Measurements from ENCODE around the gene SOCS1. TPM values are rescaled to one million over a fixed set of nuclear protein-coding genes. Genes with fewer than 3 reads are reported as not detected.

Gene SOCS1
- total and polyA plus RNA-seq, 2 of the 8 experiments (the other 6 are each of a cell fraction or from before 2014, with no cell fraction given) = 21.0 to 48.9 TPM

DNA sequence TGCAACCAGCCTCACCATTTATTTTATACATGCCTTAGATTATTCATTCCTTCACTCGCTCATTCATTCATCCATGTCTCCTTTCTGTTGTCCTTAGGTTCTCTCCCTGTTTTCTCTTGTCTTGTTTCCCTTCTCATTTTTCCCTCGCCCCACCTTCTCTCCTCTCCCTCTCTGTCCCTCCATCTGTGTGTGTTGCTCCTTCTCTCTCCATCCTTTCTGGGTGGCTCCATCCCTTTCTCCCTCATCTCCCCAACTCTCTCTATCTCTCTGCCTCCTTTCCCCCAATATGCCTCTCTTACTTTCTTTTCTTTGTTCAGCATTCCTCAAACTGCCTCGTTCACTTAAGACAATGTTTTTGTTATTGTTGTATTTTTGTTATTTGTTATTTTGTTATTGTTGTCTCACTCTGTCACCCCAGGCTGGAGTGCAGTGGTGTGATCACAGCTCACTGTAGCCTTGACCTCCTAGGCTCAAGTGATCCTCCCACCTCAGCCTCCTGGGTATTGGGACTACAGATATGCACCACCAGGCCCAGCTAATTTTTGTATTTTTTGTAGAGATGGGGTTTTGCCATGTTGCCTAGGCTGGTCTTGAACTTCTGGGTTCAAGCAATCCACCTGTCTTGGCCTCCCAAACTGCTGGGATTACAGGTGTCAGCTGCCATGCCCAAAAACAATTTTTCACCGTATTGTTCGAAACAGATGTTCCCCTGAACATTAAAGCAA, 14.4 kb downstream of the SOCS1 start (continued):
- TF ChIP-seq, protein P1, sequence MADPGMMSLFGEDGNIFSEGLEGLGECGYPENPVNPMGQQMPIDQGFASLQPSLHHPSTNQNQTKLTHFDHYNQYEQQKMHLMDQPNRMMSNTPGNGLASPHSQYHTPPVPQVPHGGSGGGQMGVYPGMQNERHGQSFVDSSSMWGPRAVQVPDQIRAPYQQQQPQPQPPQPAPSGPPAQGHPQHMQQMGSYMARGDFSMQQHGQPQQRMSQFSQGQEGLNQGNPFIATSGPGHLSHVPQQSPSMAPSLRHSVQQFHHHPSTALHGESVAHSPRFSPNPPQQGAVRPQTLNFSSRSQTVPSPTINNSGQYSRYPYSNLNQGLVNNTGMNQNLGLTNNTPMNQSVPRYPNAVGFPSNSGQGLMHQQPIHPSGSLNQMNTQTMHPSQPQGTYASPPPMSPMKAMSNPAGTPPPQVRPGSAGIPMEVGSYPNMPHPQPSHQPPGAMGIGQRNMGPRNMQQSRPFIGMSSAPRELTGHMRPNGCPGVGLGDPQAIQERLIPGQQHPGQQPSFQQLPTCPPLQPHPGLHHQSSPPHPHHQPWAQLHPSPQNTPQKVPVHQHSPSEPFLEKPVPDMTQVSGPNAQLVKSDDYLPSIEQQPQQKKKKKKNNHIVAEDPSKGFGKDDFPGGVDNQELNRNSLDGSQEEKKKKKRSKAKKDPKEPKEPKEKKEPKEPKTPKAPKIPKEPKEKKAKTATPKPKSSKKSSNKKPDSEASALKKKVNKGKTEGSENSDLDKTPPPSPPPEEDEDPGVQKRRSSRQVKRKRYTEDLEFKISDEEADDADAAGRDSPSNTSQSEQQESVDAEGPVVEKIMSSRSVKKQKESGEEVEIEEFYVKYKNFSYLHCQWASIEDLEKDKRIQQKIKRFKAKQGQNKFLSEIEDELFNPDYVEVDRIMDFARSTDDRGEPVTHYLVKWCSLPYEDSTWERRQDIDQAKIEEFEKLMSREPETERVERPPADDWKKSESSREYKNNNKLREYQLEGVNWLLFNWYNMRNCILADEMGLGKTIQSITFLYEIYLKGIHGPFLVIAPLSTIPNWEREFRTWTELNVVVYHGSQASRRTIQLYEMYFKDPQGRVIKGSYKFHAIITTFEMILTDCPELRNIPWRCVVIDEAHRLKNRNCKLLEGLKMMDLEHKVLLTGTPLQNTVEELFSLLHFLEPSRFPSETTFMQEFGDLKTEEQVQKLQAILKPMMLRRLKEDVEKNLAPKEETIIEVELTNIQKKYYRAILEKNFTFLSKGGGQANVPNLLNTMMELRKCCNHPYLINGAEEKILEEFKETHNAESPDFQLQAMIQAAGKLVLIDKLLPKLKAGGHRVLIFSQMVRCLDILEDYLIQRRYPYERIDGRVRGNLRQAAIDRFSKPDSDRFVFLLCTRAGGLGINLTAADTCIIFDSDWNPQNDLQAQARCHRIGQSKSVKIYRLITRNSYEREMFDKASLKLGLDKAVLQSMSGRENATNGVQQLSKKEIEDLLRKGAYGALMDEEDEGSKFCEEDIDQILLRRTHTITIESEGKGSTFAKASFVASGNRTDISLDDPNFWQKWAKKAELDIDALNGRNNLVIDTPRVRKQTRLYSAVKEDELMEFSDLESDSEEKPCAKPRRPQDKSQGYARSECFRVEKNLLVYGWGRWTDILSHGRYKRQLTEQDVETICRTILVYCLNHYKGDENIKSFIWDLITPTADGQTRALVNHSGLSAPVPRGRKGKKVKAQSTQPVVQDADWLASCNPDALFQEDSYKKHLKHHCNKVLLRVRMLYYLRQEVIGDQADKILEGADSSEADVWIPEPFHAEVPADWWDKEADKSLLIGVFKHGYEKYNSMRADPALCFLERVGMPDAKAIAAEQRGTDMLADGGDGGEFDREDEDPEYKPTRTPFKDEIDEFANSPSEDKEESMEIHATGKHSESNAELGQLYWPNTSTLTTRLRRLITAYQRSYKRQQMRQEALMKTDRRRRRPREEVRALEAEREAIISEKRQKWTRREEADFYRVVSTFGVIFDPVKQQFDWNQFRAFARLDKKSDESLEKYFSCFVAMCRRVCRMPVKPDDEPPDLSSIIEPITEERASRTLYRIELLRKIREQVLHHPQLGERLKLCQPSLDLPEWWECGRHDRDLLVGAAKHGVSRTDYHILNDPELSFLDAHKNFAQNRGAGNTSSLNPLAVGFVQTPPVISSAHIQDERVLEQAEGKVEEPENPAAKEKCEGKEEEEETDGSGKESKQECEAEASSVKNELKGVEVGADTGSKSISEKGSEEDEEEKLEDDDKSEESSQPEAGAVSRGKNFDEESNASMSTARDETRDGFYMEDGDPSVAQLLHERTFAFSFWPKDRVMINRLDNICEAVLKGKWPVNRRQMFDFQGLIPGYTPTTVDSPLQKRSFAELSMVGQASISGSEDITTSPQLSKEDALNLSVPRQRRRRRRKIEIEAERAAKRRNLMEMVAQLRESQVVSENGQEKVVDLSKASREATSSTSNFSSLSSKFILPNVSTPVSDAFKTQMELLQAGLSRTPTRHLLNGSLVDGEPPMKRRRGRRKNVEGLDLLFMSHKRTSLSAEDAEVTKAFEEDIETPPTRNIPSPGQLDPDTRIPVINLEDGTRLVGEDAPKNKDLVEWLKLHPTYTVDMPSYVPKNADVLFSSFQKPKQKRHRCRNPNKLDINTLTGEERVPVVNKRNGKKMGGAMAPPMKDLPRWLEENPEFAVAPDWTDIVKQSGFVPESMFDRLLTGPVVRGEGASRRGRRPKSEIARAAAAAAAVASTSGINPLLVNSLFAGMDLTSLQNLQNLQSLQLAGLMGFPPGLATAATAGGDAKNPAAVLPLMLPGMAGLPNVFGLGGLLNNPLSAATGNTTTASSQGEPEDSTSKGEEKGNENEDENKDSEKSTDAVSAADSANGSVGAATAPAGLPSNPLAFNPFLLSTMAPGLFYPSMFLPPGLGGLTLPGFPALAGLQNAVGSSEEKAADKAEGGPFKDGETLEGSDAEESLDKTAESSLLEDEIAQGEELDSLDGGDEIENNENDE (IDR thresholded peaks at IDR 0.05; ENCODE audit: insufficient replicate concordance, low read length) = no peak
- no peak for TF ChIP-seq RNF2 (IDR thresholded peaks at IDR 0.05; ENCODE audit: borderline replicate concordance, low read depth, low read length, missing control alignments, poor library complexity, severe bottlenecking)
- no peak for TF ChIP-seq CHD1 (IDR thresholded peaks at IDR 0.05; ENCODE audit: low read depth, low read length)
- TF ChIP-seq SIN3A (conservative IDR thresholded peaks at IDR 0.05 in 1 of 2, IDR thresholded peaks at IDR 0.05 in 1 of 2; ENCODE audit: low read depth in 1 of 2, low read length in 2 of 2) = no peak
- no peak for TF ChIP-seq POU5F1 (IDR thresholded peaks at IDR 0.05; ENCODE audit: low read depth, low read length)
- TF ChIP-seq SP2 (IDR thresholded peaks at IDR 0.05; ENCODE audit: low read length) = no peak
- no peak for TF ChIP-seq CTBP2 (IDR thresholded peaks at IDR 0.05; ENCODE audit: borderline replicate concordance, insufficient read depth, insufficient read length, low read length)
- no peak for TF ChIP-seq CREB1 (IDR thresholded peaks at IDR 0.05)
- TF ChIP-seq MAFK (IDR thresholded peaks at IDR 0.05; ENCODE audit: low read depth, low read length) = no peak
- no peak for TF ChIP-seq GTF2F1 (IDR thresholded peaks at IDR 0.05; ENCODE audit: borderline replicate concordance, low read depth, low read length)

All from H1 (cell line).